Astrocyte of the cerebellum (primary cell): Measurements from ENCODE around the gene CHPF2.
A peak's percentile ranks its signal among the peaks of the same experiment; 100 is the strongest.

Experiments
- DNase-seq: peaks from one replicate; pipeline ENCODE4 v3.0.0-alpha.2; 2011; ENCODE audit warnings: low read depth
- H3K4me3 ChIP-seq: 2 replicates; pipeline ENCODE4 v1.5.1; 2011; ENCODE audit warnings: mild to moderate bottlenecking, low read depth, low read length, moderate library complexity
- in situ Hi-C: cut with HindIII; loops from 2 replicates; pipeline ENCODE4 v1.10.0; 2017; ENCODE audit warnings: low sequenced_read_pairs
- TF ChIP-seq, protein P1 (sequence below): IDR thresholded peaks from 2 replicates; pipeline ENCODE4 v1.5.1; 2012; ENCODE audit warnings: low read length, low read depth, moderate library complexity, mild to moderate bottlenecking; ENCODE audit errors: missing control alignments

Gene CHPF2

DNA sequence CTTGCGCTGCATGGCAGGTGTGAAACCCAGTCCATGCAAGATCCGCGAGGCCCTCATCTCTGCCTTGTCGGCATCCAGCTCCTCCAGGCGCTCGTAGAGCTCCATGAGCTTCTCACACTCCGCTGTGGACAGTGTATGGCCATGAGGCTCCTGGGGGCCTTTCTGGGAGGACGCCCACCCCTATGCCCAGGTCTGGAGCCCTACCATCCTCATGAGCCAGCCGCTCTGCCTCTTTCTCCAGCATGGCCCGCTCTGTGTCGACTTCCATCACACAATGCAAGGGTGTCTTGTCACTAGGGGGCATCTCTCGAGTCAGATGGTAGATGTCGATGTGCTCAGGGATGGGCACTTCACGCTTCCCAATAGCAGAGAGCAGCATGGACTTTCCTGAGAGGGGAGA is 8.6 kb upstream of the CHPF2 start:
- in situ Hi-C loops: no loop called here

DNA sequence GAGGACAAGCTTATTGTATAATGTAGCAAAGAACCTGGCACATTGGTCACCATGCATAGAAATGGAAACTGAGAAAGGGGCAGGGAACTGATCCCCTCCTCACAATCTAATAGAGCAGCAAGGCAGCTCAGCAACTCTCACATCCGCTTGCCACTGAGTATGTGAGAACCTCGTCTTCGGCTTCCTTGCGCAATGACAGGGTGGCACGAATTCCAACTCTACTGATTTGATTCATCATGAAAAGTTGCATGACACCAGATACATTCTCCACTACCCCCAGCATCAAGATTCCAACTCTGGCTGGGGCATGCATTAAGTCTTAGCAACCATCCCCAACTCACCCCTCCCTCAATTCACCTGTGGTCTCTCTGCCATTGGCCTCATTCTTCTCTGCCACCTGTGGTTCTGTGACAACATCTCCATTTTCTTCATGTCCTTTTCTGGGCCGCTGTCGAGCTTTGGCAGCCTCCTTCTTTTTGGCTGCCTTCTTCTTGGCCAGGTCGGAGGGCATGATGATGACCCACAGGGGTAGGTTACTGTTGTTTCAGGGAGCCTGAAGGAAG is 6.3 kb upstream of the CHPF2 start:
- TF ChIP-seq, protein P1, sequence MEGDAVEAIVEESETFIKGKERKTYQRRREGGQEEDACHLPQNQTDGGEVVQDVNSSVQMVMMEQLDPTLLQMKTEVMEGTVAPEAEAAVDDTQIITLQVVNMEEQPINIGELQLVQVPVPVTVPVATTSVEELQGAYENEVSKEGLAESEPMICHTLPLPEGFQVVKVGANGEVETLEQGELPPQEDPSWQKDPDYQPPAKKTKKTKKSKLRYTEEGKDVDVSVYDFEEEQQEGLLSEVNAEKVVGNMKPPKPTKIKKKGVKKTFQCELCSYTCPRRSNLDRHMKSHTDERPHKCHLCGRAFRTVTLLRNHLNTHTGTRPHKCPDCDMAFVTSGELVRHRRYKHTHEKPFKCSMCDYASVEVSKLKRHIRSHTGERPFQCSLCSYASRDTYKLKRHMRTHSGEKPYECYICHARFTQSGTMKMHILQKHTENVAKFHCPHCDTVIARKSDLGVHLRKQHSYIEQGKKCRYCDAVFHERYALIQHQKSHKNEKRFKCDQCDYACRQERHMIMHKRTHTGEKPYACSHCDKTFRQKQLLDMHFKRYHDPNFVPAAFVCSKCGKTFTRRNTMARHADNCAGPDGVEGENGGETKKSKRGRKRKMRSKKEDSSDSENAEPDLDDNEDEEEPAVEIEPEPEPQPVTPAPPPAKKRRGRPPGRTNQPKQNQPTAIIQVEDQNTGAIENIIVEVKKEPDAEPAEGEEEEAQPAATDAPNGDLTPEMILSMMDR: no peak
- H3K4me3 ChIP-seq: peak overlapping the region; percentile 84
- in situ Hi-C loops: no loop called here
- no peak for DNase-seq

More for the DNA sequence above, 8.6 kb upstream of the CHPF2 start:
- DNase-seq: no peak
- H3K4me3 ChIP-seq: no peak overlapping the region
- TF ChIP-seq, protein P1: no peak

DNA sequence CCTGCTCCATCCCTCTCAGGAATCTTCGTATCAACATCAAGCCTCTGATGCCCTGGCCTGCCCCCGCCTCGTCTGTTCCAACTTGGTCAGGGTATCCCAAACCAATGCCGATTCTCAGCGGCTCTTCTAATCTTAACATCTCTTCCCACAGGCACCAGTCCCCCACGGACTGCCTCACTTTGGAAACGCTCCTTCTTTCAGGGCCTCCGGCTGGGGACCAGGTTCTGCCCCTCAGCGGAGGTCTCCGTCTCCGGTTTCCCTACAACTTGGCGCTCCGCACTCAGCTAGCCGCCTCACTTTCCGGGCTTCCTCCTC is 5.8 kb upstream of the CHPF2 start:
- DNase-seq: no peak
- TF ChIP-seq, protein P1: no peak
- H3K4me3 ChIP-seq: peak overlapping the region; percentile 84
- in situ Hi-C loops: no loop called here

DNA sequence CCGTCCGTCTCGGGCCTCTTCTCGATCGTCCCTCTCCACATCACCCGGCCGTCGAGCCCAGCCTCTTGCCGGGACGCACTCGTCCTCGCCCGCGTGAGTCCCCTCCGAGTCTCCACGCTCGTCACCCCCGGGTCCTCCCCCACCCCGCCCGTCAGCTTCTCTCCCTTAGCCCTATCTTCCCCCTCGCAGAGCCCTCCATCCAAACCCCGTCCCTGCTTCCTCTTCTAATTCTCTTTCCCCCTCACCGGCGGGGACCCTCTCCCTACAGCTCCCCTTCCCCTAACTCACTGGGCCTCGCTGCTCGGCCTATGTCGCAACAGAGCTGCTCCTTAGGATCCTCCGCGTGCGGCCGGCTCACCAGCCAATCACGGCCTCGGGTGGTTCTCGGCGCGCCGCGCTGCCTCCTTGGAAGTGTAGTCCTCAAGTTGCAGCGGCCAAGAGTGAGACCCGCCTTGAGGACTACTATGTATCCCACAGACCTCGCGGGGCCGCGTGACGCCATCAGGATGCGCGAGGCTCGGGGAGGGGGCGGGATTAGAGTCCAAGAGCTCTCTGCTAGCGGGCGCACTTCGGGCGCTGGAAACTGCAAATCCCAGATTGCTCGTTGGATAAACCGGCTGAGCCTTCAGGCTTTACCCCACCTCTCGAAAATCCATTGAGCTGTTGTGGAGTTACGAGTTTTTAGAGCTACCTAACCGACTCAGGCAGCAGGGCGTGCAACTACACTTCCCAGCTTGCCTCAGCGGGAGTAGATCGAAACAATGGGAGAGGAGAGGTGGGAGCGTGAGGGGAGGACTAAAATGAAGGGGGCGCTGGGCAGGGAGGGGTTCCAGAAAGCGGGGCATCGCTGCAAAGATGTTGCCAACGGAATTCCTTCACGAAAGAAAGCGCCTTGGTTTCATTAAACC is 5.2 kb upstream of the CHPF2 start, which contains the start of gene ABCF2:
Gene ABCF2 (minus strand): TSS at position 331 of the 908 bp plus-strand sequence. CDS start 747 bp downstream, outside the sequence.
- peak within 1 kb of the TSS; percentile 84 for H3K4me3 ChIP-seq
- DNase-seq: peak; percentile 98
- TF ChIP-seq, protein P1: no peak
- in situ Hi-C loops: no loop called here

DNA sequence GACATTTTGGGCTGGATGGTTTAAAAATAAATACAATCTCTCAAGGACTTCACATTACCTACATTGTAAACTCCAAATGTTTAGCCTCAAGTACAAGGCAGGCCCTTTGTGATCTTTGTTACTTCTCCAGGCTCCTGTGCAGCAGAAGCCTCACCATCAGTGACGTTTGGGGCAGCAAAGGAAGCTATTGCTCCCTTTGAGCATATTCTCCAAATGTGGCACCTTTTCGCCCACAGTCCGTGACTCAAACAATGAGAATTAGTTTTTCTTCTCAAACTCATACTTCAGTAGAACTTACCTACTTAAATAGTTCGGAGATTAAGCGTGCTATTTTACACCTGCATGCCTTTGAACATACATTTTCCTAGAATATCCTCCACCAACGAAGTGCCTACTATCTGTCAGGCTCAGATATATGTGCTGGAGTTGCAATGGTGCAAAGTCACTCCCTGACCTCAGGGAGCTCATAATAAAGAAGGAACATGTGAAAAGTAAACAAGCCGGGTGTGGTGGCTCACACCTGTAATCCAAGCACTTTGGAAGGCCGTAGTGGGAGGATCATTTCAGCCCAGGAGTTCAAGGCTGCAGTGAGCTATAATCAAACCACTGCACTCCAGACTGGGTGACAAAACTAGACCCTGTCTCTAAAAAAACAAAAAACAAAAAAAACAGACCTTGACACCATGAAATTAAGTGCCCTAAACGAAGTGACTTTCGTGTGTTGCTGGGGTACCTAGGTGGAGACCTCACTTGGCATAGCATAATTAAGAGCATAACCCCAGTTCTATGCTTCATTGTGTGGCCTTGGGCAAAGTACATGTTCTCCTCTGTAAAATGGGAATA is 4.0 kb upstream of the CHPF2 start:
- peak overlapping the region; percentile 84 for H3K4me3 ChIP-seq
- in situ Hi-C loops: no loop called here
- no peak for DNase-seq
- TF ChIP-seq, protein P1: no peak

DNA sequence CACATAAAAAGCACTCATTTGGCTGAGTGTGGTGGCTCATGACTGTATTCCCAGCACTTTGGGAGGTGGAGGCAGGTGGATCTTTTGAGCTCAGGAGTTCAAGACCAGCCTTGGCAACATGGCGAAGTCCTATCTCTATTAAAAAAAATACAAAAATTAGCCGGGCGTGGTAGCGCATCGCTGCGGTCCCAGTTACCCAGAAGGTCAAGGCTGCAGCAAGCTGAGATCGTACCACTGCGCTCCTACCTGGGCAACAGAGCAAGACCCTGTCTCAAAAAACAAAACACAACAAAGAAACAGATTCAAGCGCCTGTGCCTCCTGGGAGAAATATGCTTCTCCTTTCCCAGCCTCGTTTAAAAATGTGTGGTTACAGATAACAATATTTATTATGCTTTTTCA is 3.0 kb upstream of the CHPF2 start:
- no peak overlapping the region for H3K4me3 ChIP-seq
- no peak for DNase-seq
- TF ChIP-seq, protein P1: no peak
- in situ Hi-C loops: no loop called here
